Measurements from ENCODE around the gene MELK. TPM values are rescaled to one million over a fixed set of nuclear protein-coding genes. Genes with fewer than 3 reads are reported as not detected.
"Not testable (repeated sequence)": the region's sequence is repeated elsewhere in the genome, so short reads cannot be mapped to it uniquely, and the experiment has no call there.

The MELK gene
- polyA plus RNA-seq, 3 donors from 2014 or later, result 0.18 to 1.2 TPM; not detected in 1

- Mint-ChIP-seq H3K9me3 (no peaks in the 10 kb centered on the region), H3K4me3 (no peak overlapping the region), H3K36me3 (no peaks in the 10 kb centered on the region), H3K27me3 (ENCODE audit: low read depth in 3 of 3) (peaks cover 2 to 3% (median 3%) of the 10 kb centered on the region in 3 donors), H3K27ac (no peak overlapping the region), H3K4me1 (no peaks in the 10 kb centered on the region)
- DNase-seq, result no peak
Observed at GRCh38 chr9:36559036-36559695, 13.5 kb upstream of the MELK start.

DNA sequence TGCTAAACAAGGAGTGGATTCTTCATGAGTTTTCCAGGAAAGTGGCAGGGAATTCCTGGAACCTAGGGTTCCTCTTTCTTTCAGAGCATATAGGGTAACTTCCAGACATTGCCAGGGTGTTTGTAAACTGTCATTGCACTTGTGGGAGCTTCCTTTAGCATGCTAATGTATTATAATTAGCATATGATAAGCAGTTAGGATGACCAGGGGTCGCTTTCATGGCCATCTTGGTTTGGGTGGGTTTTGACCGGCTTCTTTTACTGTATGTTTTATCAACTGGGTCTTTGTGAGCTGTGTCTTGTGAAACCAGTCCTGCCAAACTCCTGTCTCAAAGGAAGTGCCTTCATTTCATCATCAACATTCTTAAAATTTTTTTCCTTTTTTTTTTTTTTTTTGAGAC is 11.9 kb upstream of the MELK start:
- H3K9me3 Mint-ChIP-seq, result no peaks in the 10 kb centered on the region
- no peak overlapping the region for H3K4me3 Mint-ChIP-seq
- H3K36me3 Mint-ChIP-seq, result no peaks in the 10 kb centered on the region
- no peaks in the 10 kb centered on the region for H3K4me1 Mint-ChIP-seq
- DNase-seq, result no peak
- H3K27ac Mint-ChIP-seq, result no peak overlapping the region
- H3K27me3 Mint-ChIP-seq (ENCODE audit: low read depth in 3 of 3), result peaks cover 2 to 3% (median 3%) of the 10 kb centered on the region in 3 donors

DNA sequence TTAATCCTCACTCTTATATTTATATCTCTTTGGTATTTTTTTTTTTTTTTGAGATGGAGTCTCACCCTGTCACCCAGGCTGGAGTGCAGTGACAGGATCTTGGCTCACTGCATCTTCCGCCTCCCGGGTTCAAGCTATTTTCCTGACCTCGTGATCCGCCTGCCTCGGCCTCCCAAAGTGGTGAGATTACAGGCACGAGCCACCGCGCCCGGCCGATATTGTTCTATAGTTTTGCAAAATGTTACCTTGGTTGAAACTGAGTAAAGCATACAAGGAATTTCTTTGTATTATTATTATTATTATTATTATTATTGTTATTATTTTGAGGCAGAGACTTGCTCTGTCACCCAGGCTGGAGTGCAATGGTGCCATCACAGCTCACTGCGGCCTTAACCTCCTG is 9.9 kb upstream of the MELK start:
- not testable (repeated sequence) for H3K4me1 Mint-ChIP-seq; H3K27ac Mint-ChIP-seq; H3K27me3 Mint-ChIP-seq (ENCODE audit: low read depth in 3 of 3); DNase-seq; H3K4me3 Mint-ChIP-seq; H3K9me3 Mint-ChIP-seq; H3K36me3 Mint-ChIP-seq

- H3K27ac Mint-ChIP-seq, result no peak overlapping the region
- no peak overlapping the region for H3K4me3 Mint-ChIP-seq
- no peak for DNase-seq
- H3K27me3 Mint-ChIP-seq (ENCODE audit: low read depth in 3 of 3), result peaks cover 1 to 3% (median 3%) of the 10 kb centered on the region in 3 donors
- no peaks in the 10 kb centered on the region for H3K9me3 Mint-ChIP-seq
- H3K4me1 Mint-ChIP-seq, result peaks cover 0 to 1% of the 10 kb centered on the region in 2 donors
- no peaks in the 10 kb centered on the region for H3K36me3 Mint-ChIP-seq
Observed at GRCh38 chr9:36566813-36567221, 5.9 kb upstream of the MELK start.

DNA sequence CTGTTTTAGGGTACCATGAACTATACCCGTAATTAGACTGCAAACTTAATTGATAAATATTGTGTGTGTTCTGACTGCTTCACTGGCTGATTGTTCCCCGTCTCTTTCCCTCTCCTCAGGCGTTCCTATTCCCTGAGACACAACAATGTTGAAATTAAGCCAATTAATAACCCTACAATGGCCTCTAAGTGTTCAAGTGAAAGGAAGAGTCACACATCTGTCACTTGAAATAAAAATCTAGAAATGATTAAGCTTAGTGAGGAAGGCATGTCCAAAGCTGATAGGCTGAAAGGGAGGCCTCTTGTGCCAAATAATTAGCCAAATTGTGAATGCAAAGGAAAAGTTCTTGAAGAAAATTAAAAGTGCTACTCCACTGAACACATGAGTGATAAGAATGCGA is 4.0 kb upstream of the MELK start:
- DNase-seq; H3K36me3 Mint-ChIP-seq; H3K27me3 Mint-ChIP-seq (ENCODE audit: low read depth in 3 of 3); H3K4me3 Mint-ChIP-seq; H3K27ac Mint-ChIP-seq; H3K9me3 Mint-ChIP-seq: not testable (repeated sequence)
- H3K4me1 Mint-ChIP-seq, result peaks cover 10 to 15% of the 10 kb centered on the region in 2 donors

DNA sequence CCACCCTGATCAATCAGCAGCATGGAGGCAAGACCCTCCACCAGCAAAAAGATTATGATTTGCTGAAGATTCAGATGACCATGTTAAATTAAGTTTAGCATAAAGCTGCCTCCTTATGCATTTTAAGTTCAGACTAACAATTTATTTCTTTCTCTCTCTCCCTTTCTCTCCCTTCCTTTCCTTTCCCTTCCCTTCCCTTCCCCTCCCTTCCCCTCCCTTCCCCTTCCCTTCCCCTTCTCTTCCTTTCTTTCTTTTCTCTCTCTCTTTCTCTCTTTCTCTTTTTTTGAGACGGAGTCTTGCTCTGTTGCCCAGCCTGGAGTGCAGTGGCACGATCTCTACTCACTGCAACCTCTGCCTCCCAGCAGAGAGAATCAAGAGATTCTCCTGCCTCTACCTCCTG is 1.4 kb upstream of the MELK start:
- Mint-ChIP-seq H3K4me3 (peak overlapping the region in 4 of 5 donors; percentile 46 to 91 (median 58)), H3K27ac (no peak overlapping the region), H3K36me3 (no peaks in the 10 kb centered on the region), H3K4me1 (peaks cover 11 to 17% of the 10 kb centered on the region in 2 donors), H3K9me3 (no peaks in the 10 kb centered on the region), H3K27me3 (ENCODE audit: low read depth in 3 of 3) (peaks cover 1 to 7% (median 1%) of the 10 kb centered on the region in 3 donors)
- no peak for DNase-seq

DNA sequence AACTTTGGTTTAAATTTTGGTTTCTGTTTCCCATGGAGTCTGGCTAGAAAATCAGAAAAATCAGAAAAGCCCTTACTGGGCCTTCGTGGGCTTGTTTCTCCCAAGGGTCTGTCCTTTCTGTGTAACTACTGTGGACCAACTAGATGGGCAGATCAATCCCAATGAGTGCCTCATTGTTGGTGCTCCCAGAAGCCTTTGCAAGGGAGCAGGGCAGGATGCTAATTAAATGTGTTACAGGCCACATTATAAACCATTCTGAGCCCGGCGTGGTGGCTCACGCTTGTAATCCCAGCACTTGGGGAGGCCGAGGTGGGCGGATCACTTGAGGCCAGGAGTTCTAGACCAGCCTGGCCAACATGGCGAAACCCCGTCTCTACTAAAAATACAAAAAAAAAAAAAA is 1.4 kb downstream of the MELK start:
- H3K27ac Mint-ChIP-seq; H3K36me3 Mint-ChIP-seq; DNase-seq; H3K27me3 Mint-ChIP-seq (ENCODE audit: low read depth in 3 of 3); H3K9me3 Mint-ChIP-seq: not testable (repeated sequence)
- peak overlapping the region in 4 of 5 donors; percentile 91 to 95 (median 92) for H3K4me3 Mint-ChIP-seq
- peaks cover 11 to 17% of the 10 kb centered on the region in 2 donors for H3K4me1 Mint-ChIP-seq

GRCh38 chr9:36575411-36575882 is 2.8 kb downstream of the MELK start:
- H3K36me3 Mint-ChIP-seq, result no peaks in the 10 kb centered on the region

DNA sequence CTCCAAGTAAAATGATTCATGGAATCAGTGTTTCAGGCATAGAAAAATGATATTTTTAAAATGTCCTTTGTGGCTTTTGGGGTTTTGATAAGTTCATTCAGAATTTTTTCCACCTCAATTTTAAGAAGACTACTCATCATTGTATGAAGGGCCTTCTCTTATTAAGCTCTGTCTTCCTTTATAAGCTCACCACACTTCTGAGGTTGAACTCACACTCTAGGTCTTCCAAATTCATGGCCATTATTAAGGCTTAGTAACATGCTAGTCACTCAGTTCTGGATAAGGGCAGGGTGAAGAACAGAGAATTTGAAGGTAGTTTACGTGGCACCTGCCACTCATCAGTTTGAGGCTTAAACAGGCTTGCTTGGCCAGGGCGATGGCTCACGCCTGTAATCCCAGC is 4.2 kb downstream of the MELK start:
- Mint-ChIP-seq H3K27ac (no peak overlapping the region), H3K36me3 (no peaks in the 10 kb centered on the region), H3K27me3 (ENCODE audit: low read depth in 3 of 3) (peaks cover 0 to 6% (median 0%) of the 10 kb centered on the region in 3 donors), H3K9me3 (no peaks in the 10 kb centered on the region), H3K4me3 (no peak overlapping the region), H3K4me1 (peaks cover 11 to 22% of the 10 kb centered on the region in 2 donors)
- DNase-seq, result no peak

More at GRCh38 chr9:36575411-36575882, 2.8 kb downstream of the MELK start:
- DNase-seq, result no peak
- Mint-ChIP-seq H3K4me3 (peak overlapping the region in 1 of 5 donors; percentile 3), H3K27me3 (ENCODE audit: low read depth in 3 of 3) (peaks cover 0 to 6% (median 0%) of the 10 kb centered on the region in 3 donors), H3K27ac (no peak overlapping the region), H3K4me1 (peaks cover 11 to 24% of the 10 kb centered on the region in 2 donors), H3K9me3 (no peaks in the 10 kb centered on the region)

GRCh38 chr9:36584620-36585460 is 12.1 kb downstream of the MELK start:
- Mint-ChIP-seq H3K4me3 (no peak overlapping the region), H3K9me3 (no peaks in the 10 kb centered on the region), H3K27me3 (ENCODE audit: low read depth in 3 of 3) (peaks cover 0 to 2% (median 0%) of the 10 kb centered on the region in 3 donors), H3K27ac (no peak overlapping the region), H3K36me3 (peaks cover 0 to 4% (median 0%) of the 10 kb centered on the region in 3 donors), H3K4me1 (no peaks in the 10 kb centered on the region)
- no peak for DNase-seq

DNA sequence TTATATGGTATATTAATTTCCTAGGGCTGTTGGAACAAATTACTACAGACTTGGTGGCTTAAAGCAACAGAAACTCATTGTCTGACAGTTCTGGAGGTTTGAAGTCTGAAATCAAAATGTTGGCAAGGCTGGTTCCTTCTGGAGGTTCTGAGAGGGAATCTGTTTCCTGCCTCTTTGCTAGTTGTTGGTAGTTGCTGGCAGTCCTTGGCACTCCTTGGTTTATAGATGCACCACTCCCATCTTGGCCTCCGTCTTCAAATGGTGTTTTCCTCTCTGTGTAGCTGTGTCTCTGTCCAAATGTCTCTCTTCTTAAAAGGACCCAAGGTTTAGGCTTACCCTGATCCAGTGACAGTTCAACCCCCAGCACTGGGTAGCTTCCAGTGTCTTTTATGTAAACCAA is 17.5 kb downstream of the MELK start:
- no peak overlapping the region for H3K4me3 Mint-ChIP-seq
- no peaks in the 10 kb centered on the region for H3K4me1 Mint-ChIP-seq
- no peaks in the 10 kb centered on the region for H3K27me3 Mint-ChIP-seq (ENCODE audit: low read depth in 3 of 3)
- no peaks in the 10 kb centered on the region for H3K9me3 Mint-ChIP-seq
- peak overlapping the region in 3 of 6 donors; percentile 11 to 60 (median 33) for H3K27ac Mint-ChIP-seq
- peaks cover 0 to 4% (median 0%) of the 10 kb centered on the region in 3 donors for H3K36me3 Mint-ChIP-seq
- no peak for DNase-seq

- Mint-ChIP-seq H3K36me3 (peaks cover 0 to 4% (median 0%) of the 10 kb centered on the region in 3 donors), H3K27ac (no peak overlapping the region), H3K4me3 (no peak overlapping the region), H3K27me3 (ENCODE audit: low read depth in 3 of 3) (no peaks in the 10 kb centered on the region), H3K4me1 (no peaks in the 10 kb centered on the region), H3K9me3 (no peaks in the 10 kb centered on the region)
- DNase-seq, result no peak
Observed at GRCh38 chr9:36592801-36593583, 20.3 kb downstream of the MELK start.

DNA sequence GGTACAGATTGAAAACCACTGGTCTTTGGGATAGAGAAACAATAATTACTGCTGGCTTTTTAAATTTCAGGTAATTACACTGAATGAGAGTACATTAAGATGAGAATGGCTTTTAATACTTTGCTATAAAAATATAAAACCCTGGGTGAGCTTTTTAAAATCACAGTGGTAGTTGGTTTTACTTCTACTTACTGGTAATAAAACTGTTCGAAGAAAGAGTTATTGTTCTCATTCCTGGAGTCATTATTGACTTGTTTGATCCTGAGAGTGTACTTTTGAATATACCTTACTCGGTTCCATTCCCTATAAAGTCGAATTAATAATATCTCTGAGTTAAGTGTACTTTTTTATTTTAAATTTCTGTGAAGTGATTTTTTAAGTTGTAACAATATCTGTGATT is 21.5 kb downstream of the MELK start:
- Mint-ChIP-seq H3K4me3 (no peak overlapping the region), H3K4me1 (no peaks in the 10 kb centered on the region), H3K9me3 (no peaks in the 10 kb centered on the region), H3K36me3 (no peaks in the 10 kb centered on the region), H3K27ac (no peak overlapping the region), H3K27me3 (ENCODE audit: low read depth in 3 of 3) (no peaks in the 10 kb centered on the region)
- DNase-seq, result no peak

Data from immature natural killer cell (primary cell).